DMS153 treated with DMSO at 0.1 percent for 48 hours (cell line): ENCODE results near the gene PODNL1.
A peak's percentile ranks its signal among the peaks of the same experiment; 100 is the strongest.

Experiments used
- DNase-seq: peaks from one replicate; lab custom pipeline; 2025; ENCODE audit not compliant: unreplicated experiment; lab: John Stamatoyannopoulos, UW

PODNL1 gene

GRCh38 chr19:13959141-13959961, 21.1 kb upstream of the PODNL1 start:
- no peak for DNase-seq

DNA sequence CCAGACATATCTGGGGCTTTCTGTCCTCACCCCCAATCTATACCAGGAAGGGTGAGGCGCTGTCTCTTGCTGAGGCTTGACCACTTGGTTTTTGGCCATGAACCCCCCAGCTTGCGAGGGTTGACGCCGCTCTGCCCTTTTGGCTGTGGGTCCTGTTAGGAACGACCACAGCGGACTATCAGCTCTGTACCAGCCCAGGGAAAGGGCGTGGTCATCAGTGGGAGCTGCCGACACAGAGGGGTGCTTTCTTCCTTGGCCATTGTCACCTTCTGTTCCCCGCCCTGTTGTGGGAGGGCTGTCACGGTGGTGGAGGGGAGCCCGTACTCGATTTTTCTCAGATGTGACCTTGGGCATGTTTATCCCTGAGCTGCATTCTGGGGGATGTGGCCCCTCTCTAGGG, 19.8 kb upstream of the PODNL1 start:
- DNase-seq: no peak

GRCh38 chr19:13957051-13957450, 18.8 kb upstream of the PODNL1 start:
- no peak for DNase-seq

GRCh38 chr19:13956365-13956744, 18.1 kb upstream of the PODNL1 start:
- DNase-seq: no peak

GRCh38 chr19:13955662-13956364, 17.6 kb upstream of the PODNL1 start:
- DNase-seq: no peak

DNA sequence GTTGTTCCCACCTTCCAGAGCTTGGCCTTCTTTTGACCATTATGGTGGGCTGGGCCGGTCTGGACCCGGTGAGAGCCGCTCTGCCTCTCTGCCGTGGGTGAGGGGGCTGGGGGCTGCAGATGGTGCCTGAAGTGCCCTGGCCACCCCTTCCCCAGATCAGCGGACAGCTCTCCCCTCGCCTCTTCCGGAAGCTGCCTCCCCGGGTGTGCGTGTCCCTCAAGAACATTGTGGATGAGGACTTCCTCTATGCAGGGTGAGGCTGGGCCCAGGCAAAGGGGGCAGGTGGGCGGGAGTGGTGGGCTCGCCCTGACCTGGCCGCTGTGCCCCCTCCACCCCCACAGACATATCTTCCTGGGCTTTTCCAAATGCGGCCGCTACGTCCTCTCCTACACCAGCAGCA, 16.0 kb upstream of the PODNL1 start:
- no peak for DNase-seq

DNA sequence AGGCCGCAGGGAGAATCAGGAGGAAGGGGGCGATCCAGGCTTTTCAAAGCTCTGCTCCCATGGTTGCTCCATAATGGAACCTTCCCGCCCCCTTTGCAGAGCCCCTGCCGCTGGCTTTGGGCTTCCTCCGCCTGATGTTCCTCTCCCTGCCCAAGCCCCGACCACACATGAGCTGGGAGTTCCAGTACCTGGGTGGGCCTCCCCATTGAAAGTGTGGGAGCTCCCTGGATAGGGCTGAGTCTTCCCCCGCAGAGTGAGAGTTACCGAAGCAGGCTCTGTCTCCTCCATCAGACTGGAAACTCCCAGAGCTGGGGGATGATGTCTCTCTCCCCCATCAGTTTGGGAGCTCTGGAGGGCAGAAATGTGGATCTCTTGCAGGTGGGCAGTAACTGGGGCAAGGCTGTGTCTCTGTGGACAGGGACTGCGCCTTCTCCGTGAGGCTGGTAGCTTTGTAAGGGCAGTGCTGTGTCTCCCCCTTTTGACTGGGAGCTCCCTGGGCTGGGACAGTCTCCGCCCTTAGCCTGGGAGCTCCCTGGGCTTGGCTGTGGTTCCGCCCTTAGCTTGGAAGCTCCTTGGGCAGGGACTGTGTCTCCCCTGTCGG, 14.8 kb upstream of the PODNL1 start:
- no peak for DNase-seq

GRCh38 chr19:13952154-13952930, 14.1 kb upstream of the PODNL1 start, which contains the start of gene DCAF15:
TSS of gene DCAF15 (plus strand) at chr19:13952509. CDS start at chr19:13952513, 4 bp downstream.
- DNase-seq: peak; percentile 97

GRCh38 chr19:13951799-13952153, 13.6 kb upstream of the PODNL1 start:
- DNase-seq: no peak

DNA sequence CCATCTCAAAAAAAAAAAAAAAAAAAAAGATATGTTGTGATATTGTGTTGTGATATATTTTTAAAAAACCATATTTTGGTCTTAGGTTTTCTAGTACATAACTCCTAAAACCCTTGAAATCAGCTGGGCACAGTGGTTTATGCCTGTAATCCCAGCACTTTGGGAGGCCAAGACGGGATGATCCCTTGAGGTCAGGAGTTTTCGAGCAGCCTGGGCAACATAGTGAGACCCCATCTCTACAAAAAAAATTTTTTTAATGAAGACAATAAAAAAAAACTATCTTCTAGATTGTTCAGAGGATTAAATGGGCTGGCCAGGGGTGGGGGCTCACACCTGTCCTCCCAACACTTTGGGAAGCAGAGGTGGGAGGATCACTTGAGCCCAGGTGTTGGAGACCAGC, 12.8 kb upstream of the PODNL1 start:
- no peak for DNase-seq

- no peak for DNase-seq
These were observed 8.2 kb upstream of the PODNL1 start for GRCh38 chr19:13946414-13946813.

DNA sequence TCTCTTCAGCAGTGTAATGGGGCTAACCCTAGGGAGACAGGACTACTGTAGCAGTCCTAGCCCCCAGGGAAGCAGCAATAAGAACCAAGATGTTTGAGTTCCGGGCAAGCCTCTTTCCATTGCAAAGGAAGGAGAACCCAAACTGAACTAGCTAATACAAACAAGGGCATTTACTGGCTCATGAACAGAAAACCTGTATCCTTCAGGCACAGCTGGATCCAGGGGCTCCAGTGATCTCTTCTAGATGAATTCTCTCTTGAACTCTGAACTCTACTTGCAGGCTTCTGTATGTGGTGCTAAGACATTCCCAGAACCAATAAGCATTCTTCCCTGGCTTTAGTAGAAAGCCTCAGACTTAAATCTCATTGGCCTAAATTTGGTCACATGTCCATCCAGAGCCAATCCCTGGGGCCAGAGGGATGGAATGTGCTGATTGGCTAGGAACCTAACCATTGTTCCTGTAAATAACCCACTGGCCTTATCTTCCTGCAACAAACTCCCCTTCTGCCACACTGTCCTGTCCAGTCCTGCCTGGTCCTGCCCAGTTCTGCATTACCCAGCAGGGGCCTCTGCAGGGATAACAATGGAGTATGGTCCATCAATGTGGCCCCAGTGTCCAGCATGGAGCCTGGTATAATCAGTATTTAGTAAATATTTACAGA, 3.9 kb upstream of the PODNL1 start:
- DNase-seq: no peak

- DNase-seq: no peak
These were observed 527 bp downstream of the PODNL1 start for GRCh38 chr19:13937479-13938300.

GRCh38 chr19:13935765-13936510, 2.3 kb downstream of the PODNL1 start:
- DNase-seq: no peak

DNA sequence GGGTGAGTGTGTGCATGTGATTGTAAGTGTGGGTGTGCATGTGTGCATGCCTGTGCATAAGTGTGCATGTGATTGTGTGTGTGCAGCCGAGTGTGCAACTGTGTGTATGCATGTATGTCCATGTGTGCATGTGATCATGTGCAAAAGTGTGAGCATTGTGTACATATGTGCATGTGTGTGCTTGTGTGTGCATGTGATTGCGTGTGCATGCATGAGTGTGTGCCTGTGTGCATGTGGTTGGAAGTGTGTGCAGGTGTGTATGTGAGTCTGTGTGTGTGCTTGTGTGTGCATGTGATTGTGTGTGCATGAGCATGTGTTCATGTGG, 3.5 kb downstream of the PODNL1 start:
- no peak for DNase-seq

DNA sequence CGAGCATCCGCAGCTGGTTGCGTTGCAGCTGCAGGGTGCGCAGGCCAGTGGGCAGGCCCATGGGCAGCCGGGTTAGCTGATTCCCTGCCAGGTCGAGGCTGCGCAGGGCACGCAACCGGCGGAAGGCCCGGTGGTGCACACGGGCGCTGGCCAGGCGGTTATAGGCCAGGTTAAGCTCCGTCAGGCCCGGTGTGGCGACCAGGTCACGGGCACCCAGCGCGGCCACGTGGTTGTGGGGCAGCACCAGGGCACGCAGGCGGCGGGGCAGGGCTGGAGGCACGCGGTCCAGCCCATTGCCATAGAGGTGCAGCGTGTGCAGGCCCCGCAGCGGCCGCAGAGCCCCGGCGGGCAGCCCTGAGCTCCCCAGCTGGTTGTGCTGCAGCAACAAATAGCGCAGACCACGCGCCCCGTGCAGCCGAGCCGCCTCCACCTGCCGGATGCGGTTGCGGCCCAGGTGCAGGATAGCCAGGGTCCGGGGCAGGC, 5.3 kb downstream of the PODNL1 start:
- DNase-seq: no peak

DNA sequence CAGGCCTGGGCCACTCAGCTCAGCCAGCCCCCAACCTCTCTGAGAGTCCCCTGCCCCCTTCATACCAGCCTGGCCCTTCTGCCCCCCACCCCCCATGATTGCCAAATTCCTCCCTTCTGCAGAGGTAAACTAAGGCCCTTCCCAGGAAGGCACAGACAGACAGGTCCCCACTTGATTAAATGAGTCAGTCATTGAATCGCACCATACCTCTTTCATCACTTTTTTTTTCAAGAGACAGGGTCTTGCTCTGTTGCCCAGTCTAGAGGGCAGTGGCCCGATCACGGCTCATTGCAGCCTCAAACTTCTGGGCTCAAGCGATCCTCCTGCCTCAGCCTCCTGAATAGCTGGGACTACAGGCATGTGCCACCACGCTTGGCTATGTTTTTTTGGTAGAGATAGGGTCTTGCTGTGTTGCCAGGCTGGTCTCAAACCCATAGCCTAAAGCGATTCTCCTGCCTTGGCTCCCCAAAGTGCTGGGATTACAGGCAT, 6.0 kb downstream of the PODNL1 start:
- no peak for DNase-seq

GRCh38 chr19:13931391-13932148, 6.6 kb downstream of the PODNL1 start:
- DNase-seq: no peak
